Measurements from ENCODE around the gene NOS2.
"Not testable (repeated sequence)": the region's sequence is repeated elsewhere in the genome, so short reads cannot be mapped to it uniquely, and the experiment has no call there.

Gene NOS2

DNA sequence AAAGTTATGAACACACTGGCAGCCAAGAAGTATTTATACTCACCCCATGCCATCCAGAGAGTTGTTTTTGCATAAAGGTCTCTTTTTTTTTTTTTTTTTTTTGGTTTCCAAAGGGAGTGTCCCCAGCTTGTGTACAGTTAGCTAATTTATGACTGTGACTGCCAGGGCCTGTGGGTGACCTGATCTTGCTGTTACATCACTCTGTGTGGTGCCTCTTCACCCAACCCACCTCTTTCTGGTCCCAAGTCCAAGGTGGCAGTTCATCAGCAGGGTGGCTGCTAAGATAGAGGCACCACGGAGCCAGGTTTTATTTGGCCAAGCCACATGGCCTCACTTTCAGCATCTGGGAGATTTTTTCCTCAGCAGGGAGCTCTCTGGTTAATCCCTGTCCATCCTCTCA, at the start of gene NOS2:
TSS of gene NOS2 (minus strand) at position 8 of the 400 bp plus-strand sequence. CDS start 1,720 bp downstream, outside the sequence.
- TF ChIP-seq, protein P1, sequence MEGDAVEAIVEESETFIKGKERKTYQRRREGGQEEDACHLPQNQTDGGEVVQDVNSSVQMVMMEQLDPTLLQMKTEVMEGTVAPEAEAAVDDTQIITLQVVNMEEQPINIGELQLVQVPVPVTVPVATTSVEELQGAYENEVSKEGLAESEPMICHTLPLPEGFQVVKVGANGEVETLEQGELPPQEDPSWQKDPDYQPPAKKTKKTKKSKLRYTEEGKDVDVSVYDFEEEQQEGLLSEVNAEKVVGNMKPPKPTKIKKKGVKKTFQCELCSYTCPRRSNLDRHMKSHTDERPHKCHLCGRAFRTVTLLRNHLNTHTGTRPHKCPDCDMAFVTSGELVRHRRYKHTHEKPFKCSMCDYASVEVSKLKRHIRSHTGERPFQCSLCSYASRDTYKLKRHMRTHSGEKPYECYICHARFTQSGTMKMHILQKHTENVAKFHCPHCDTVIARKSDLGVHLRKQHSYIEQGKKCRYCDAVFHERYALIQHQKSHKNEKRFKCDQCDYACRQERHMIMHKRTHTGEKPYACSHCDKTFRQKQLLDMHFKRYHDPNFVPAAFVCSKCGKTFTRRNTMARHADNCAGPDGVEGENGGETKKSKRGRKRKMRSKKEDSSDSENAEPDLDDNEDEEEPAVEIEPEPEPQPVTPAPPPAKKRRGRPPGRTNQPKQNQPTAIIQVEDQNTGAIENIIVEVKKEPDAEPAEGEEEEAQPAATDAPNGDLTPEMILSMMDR (conservative IDR thresholded peaks at IDR 0.05), result no peak
- TF ChIP-seq ZFX (IDR thresholded peaks at IDR 0.05), result no peak
- H3K27ac ChIP-seq, result no peak within 1 kb of the TSS

- H3K27ac ChIP-seq, result no peak overlapping the region
- TF ChIP-seq, protein P1 (conservative IDR thresholded peaks at IDR 0.05), result no peak
- TF ChIP-seq ZFX (IDR thresholded peaks at IDR 0.05), result no peak
Observed at GRCh38 chr17:27849474-27850185, 49.3 kb upstream of the NOS2 start.

DNA sequence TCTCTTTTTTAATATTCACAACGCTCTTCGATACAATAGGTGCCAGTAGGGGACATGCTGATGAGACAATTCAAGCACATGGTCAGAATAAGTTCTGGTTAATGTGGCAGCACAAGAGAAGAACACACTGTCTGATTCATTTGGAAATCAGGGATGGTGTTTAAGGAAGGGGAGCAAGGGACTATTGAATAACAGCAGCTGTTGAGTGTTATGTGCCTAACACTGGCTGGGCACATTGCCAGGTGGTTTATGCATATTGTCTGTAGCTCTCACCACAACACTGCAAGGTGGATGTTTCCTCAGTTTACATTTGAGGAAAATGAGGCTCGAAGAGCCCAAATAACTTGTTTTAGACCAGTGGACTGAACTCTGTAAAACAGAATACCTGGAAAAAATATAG, 48.6 kb upstream of the NOS2 start:
- H3K27ac ChIP-seq, result no peak overlapping the region
- TF ChIP-seq ZFX (IDR thresholded peaks at IDR 0.05), result no peak
- TF ChIP-seq, protein P1 (conservative IDR thresholded peaks at IDR 0.05), result no peak

- not testable (repeated sequence) for H3K27ac ChIP-seq
Observed at GRCh38 chr17:27846808-27847307, 46.5 kb upstream of the NOS2 start.

DNA sequence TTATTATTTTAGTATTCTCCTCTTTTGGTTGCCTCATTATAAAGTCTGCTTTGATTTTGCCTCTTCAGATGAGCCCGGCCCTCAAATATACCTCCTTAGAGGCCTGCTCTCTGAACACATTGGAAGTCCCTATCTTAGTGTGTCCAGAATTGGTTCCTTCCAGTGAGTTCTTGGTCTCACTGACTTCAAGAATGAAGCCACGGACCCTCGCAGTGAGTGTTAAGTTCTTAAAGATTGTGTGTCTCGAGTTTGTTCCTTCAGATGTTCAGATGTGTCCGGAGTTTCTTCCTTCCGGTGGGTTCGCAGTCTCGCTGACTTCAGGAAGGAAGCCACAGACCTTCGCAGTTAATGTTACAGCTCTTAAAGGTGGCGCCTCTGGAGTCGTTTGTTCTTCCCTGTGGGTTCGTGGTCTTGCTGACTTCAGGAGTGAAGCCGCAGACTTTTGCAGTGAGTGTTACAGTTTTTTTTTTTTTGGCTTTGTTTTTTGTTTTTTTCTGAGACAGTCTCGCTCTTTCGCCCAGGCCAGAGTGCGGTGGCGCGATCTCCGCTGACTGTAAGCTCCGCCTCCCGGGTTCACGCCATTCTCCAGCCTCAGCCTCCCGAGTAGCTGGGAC, 45.8 kb upstream of the NOS2 start:
- no peak for TF ChIP-seq ZFX (IDR thresholded peaks at IDR 0.05)
- TF ChIP-seq, protein P1 (conservative IDR thresholded peaks at IDR 0.05), result no peak
- no peak overlapping the region for H3K27ac ChIP-seq

DNA sequence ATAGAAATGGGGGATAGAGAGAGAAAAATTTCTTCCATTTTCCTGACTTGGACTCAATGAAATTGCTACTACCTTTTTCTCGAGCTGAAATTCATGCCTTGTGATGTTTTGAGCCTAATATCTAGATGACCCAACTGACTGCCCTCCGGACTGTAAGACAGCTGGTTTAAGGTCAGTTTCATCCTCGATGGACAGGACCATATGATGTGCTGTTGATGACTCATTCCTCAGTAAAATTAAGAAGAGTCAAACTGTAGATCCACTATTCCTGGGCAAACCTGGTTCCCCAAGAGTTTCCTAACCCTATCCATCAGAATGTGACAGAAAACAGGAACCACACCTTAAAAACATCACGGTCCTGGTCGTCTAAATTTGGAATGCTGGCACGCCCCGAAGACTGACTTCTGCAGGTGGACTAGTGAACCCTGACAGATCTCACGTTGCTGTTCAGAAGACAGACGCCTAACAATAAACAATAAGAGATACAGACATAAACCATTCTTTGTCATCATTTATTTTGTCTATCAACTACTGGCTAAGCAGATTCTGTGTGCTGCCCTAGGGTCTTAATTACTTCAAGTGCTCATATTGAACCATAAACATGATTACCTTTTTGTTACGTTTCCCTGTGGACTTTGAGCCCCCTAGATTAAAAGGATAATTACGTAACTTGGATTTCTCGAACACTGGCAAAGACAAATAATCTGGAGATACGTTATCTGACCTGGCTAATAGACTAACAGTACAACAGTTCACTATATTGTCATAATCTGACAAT, 45.1 kb upstream of the NOS2 start:
- TF ChIP-seq, protein P1 (conservative IDR thresholded peaks at IDR 0.05), result no peak
- TF ChIP-seq ZFX (IDR thresholded peaks at IDR 0.05), result no peak

DNA sequence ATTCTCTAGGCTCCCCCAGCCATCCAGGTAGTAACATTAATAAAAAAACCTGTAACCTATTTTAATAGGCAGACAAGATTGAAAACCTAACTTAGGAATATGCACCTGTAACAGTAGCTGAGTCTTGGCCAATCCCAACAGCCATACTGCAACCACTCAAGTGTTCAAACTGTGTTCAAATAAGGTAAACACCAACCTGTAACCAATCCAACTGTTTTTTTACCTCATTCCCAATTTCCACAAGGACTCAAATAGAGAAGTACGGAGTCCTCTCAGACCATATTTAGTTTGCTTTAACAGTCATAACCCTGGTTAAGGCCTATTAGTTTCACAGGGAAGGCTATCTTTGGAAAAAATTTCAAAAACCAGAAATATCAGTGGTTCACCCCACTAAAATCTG, 40.4 kb upstream of the NOS2 start:
- no peak overlapping the region for H3K27ac ChIP-seq
- TF ChIP-seq ZFX (IDR thresholded peaks at IDR 0.05), result no peak
- TF ChIP-seq, protein P1 (conservative IDR thresholded peaks at IDR 0.05), result no peak

More for the DNA sequence above, 45.1 kb upstream of the NOS2 start:
- H3K27ac ChIP-seq, result no peak overlapping the region

DNA sequence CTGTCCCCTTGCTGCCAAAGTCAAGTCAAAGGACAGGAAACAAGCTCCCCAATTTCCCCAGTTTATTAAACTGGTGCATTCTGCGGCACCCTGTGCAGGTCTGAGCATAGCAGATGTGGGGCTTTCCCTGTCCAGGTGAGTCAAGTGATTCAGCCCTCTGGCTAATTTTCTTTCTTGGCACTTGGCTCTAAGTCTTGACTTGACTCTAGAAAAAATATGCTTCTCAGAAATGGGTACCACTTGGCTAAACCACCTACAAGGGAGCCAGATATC, 40.0 kb upstream of the NOS2 start:
- H3K27ac ChIP-seq, result not testable (repeated sequence)

DNA sequence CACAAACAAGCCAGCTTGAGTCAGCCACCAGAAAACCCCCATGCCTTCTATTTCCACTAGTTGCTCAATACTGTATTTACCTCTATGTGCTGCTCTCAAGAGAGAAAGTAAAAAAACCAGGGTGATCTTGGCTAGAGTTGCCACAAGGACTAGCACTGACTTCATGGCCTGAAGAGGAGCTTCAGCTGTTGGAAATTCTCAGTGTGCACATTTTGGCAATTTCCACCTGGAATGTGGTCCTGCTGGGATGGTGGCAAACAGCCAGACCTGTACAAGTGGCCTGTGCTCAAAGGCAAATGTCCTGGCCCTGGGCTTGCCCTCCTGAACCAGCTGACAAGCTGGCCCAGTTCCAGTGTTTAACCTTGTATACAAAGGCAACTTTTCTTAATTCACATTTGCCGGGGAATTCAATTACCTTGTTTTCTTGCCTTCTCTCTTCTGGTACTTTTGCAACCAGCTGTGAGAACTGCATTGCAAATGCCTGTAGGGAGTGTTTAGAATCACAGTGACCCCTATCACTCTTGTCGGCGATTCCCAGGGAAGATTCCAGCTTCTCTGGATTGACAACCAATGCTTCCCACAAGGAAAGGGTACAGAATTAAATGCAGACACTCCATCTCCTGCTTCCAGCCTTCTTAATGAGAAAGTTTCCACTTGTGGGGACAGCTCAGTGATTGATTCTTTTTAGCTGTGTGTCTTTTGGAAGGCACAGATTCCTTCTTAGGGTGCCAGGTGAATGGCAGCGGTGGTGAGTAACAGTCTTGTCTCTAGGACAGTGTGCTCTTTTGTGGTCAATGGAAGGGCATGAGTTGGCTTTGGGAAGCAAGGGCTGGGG, 39.5 kb upstream of the NOS2 start:
- not testable (repeated sequence) for H3K27ac ChIP-seq

DNA sequence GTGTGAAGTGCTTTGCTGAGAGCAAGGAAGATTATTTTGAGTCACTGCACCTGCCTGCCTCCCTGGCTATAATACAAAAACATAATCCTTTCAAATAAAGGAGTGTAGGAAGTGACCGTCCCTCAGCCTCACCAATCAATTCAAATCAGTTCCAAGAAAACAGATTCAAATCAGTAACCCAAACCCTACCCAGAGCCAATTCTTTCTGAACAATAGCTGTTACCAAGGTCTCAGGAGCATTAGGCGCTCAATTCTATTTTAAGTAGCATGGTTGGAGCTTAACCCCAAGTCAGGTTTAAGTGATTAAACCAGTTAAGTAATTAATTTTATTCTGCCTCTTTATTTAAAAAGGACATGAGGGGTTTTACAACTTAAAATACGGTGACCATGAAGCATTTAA, 38.3 kb upstream of the NOS2 start:
- not testable (repeated sequence) for H3K27ac ChIP-seq

DNA sequence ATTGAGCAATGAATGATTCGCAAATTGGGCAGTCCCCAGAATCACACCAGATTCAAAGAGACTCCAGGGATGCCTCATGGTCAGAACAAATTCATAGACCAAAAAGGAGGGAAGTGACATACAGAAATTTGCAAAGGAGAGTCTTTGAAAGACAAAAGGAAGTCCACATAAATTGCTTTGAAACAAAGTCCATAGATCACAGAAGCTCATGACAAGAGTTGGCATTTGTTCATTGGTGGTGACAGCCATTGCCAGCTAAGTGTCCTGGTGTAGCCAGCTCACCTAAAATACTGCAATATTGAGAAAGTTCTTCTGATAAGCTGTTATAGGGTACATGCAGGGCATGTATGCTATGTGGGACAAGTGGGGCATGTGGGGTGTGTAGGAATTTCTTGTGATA, 37.4 kb upstream of the NOS2 start:
- not testable (repeated sequence) for H3K27ac ChIP-seq

All from C4-2B (cell line).